ENCODE data around the gene CCDC124.

DNA sequence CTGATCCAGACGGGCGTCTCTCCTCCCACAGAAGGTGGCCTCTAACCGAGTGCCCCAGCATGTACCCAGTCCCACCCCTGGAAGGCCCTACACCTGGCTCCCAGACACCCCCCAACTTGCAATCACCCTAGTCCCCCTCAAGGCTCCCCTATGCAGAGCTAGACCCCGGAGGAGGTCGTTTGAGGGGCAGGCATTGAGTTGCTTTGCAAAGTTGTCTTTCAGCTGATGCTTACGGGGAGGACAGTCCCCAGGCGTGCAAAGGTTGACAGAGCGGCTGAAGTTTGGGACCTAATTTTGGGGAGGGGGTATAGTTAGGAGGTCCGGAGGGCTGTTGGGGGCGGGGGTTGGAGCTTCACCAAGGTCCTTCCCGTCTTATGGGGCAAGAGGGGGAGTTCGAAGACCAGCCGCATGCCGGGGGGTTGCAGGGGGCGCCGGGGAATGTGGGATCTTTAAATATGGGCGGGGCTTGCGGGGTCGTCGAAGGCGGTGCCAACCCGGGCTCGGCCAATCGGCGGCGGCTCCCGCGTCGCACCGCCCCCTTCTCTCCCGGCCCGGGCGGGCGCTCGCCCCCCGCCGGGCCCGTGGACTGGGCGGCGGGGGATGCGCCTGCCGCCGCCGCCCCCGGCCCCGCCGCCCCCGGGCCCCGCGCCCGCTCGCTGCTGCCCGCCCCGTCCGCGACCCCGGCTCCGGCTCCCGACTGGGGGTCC lies 33.9 kb downstream of the CCDC124 start, which contains the start of gene KCNN1:
- TF ChIP-seq, protein P1, sequence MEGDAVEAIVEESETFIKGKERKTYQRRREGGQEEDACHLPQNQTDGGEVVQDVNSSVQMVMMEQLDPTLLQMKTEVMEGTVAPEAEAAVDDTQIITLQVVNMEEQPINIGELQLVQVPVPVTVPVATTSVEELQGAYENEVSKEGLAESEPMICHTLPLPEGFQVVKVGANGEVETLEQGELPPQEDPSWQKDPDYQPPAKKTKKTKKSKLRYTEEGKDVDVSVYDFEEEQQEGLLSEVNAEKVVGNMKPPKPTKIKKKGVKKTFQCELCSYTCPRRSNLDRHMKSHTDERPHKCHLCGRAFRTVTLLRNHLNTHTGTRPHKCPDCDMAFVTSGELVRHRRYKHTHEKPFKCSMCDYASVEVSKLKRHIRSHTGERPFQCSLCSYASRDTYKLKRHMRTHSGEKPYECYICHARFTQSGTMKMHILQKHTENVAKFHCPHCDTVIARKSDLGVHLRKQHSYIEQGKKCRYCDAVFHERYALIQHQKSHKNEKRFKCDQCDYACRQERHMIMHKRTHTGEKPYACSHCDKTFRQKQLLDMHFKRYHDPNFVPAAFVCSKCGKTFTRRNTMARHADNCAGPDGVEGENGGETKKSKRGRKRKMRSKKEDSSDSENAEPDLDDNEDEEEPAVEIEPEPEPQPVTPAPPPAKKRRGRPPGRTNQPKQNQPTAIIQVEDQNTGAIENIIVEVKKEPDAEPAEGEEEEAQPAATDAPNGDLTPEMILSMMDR (IDR thresholded peaks at IDR 0.05; ENCODE audit: low read length), result no peak
- TF ChIP-seq EZH2 (IDR thresholded peaks at IDR 0.05; ENCODE audit: borderline replicate concordance, low read length), result no peak

All from OCI-LY1 (cell line).